NCI-H187 (cell line): ENCODE measurements around the gene ZNF853.
"Not testable (repeated sequence)": the region's sequence is repeated elsewhere in the genome, so short reads cannot be mapped to it uniquely, and the experiment has no call there.

Experiments
- DNase-seq, 2 experiments: peaks; one replicate each; lab custom pipeline; 2025; lab: John Stamatoyannopoulos, UW

The ZNF853 gene

DNA sequence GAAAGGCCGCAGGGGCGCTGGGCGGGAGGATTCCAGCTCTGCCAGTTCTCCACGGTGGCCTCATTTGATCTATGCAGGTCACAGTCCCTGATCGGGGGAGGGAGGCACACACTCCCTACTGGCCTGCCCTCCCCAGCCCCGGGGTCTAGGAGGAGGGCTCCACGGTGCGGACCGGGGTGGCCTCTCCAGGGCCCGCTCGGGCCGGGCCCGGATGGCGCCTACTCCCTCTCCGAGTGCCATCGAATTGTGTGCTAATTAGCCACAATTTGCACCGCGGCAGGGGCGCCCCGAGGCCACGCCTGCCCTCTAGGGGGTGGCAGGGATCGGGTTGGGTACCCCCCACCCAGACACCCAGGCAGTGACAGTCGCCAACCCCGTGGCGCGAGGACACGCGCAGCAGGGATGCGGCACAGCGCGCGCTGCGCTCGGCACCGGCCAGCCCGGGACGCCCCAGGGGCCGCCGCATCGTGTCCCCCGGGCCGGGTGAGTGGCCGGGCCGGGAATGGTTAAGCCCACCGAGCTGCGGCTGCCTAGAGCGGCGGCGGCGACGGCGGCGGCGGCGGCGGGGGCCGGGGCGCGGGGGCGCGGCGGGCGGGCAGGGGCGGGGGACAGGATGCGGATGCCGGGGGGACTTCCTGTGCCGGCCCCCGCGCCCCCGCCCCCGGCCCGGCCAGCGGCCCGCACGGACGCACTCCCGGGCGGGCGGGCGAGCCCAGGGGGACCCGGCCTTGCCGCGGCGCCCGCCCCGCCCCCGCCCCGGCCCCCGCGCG, at the start of gene ZNF853:
Gene ZNF853 (plus strand): TSS at position 658 of the 770 bp plus-strand sequence. CDS start 565 bp downstream, outside the sequence.
- no peak for DNase-seq

DNA sequence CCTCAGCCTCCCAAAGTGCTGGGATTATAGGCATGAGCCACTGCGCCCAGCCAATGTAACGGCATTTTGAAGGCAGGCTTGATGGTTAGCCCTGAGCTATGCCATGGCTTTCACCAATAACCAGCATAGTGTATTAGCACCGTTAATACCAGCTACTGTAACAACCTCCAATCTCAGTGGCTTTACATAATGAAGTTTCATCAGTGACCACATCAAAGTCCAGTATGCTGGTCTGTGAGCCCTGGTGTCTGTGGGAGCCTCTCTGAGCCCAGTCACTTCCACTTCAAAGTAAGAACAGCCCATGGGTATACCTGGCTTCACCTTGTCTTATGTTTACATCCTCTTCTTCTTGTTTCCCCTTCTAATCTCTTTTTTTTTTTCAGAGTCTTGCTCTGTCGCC, 49.8 kb upstream of the ZNF853 start:
- no peak for DNase-seq

DNA sequence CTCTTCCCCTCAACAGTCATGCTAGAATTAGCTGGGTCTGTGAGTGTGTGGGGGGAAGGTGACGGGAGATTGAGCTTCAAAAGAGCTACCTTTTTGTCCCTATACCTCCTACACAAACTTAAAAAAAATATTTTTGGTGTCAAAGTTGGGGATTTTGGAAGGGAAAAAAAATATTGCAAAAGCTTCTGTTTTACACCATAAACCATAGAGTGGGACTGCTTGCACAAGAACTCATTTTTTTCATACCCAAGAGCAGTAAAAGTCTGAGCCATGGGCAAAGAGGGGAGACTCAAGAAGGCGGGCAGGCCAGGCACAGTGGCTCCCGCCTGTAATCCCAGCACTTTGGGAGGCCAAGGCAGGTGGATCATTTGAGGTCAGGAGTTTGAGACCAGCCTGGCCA, 47.5 kb upstream of the ZNF853 start:
- no peak for DNase-seq

DNA sequence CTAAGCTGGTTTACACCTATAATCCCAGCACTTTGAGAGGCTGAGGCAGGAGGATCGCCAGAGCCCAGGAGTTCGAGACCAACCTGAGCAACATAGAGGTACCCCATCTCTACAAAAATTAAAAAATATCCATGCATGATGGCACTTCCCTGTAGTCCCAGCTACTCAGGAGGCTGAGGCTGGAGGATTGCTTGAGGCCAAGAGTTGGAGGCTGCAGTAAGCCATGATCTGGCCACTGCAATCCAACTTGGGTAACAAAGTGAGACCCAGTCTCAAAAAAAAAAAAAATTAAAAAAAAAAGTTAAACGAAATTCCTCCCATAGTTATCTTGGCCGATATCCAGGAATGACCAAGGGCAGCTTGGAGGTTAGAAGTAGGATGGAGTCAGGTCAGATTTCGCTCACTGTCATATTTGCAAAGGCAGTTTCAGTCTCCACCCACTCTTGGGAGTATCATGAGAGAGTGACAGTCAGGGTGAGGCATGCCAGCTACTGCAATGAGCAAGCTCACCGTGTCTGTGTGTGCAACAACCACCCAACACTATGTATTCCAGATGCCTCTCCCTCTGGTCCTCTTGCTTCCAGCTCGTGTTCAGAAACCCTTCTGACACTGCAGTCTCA, 44.1 kb upstream of the ZNF853 start:
- DNase-seq, result no peak

DNA sequence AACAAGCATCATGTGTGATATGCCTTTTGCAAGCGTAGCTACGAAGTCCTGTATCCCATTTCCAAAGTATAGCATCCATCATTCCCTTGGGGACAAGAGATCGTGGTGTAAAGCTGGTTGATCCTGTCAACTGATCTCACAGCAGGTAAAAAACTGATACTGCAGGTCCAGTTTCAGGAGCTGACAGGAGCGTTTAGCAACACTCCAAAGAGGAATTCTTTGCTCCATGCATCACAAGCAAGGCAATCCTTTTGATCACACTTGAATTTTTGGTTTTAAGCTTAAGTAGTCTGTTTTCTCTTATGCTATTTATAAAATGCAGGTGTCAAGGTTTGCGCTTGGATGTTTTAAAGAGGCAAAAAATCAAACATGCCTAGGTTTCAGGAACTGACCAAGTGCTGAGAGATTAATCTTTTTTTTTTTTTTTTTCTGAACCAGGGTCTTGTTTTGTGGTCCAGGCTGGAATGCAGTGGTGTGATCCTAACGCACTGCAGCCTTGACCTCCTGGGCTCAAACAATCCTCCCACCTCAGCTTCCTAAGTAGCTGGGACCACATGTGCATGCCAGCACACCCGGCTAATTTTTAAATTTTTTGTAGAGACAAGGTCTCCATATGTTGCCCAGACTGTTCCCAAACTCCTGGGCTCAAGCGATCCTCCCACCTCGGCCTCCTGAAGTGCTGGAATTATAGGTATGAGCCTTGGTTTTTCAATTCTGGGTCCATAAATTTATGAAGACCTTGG, 40.0 kb upstream of the ZNF853 start:
- DNase-seq, result no peak

DNA sequence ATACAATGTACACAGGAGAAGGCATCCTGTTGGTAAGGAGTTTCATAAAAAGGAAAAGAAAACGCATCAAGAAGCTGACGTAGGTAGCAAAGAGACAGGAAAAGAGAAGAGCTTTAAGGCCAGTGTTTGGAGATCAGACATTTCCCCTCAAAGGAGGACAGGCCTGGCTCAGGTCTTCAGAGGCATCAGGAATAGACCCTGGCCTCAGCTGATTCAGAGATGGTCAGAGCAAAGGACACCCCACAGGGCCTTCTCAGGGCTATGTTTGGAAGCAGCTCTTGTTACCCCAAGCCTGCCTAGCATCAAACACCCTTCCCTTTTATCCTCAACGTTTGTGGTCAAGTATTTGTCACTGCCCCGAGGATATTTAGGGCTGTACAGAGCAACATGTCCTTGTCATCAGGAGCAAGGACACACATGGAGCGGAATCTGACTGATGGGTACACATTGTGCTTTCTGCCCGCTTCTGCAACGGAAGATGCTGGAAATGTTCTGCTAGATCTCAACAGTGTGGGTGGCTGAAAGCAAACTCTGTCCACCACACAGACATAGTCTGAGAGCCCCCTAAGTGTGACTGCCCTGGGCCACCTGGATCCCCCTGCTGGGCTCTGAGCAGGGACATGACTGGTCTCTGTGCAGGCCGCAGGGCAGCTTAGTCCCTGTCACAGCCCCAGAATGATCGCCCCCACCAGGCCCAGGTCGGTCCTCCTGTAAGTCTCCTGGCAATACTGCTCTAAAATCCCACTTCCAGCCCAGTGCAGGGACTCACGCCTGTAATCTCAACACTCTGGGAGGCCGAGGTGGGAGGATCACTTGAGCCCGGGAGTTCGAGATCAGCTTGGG, 39.2 kb upstream of the ZNF853 start:
- DNase-seq, result no peak

DNA sequence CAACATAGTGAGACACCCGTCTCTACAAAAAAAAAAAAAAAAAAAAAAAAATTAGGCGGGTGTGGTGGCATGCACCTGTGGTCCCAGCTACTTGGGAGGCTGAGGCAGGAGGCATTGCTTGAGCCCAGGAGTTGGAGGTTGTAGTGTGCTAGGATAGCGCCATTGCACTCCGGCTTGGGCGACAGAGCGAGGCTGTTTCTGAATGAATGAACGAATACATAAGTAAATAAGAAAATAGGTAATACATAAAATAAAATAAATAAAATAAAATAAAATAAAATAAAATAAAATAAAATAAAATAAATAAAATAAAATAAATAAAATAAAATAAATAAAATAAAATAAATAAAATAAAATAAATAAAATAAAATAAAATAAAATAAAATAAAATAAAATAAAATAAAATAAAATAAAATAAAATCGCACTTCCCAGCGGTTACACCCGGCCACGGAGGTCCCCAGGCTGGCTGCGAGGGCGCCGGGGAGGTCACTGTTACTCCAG, 38.5 kb upstream of the ZNF853 start:
- not testable (repeated sequence) for DNase-seq

DNA sequence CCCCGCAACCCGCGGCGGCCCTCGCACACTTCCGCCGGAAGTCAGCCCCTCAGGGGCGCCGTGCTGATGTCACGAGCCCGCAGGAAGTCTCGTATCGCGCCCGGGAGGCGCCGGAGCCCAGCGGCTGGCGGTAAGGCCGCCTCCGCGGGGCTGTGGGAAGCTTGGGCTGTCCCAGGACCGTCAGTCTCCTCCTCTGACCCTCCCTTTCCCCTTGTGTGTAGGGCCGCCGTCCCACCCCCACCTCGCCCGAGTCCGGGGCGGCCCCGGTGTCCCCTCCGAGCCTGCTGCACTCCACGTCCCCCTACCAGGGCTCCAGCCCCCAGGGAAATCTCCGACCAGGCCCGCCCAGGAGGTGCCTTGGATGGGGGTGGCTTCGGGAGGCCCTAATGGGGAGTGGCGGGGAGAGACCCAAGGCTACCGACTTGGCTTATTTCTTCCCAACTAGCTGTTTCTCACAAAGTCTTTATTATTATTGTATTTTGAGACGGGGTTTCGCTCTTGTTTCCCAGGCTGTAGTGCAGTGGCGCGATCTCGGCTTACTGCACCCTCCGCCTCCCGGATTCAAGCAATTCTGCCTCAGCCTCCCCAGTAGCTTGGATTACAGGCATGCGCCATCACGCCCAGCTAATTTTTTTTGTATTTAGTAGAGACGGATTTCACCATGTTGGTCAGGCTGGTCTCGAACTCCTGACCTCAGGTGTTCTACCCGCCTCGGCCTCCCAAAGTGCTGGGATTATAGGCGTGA, 37.9 kb upstream of the ZNF853 start, which contains the start of gene ZDHHC4:
Gene ZDHHC4 (plus strand): TSS at position 86 of the 745 bp plus-strand sequence. CDS start 3,108 bp downstream, outside the sequence.
- DNase-seq, result peak; percentile 52 to 73

DNA sequence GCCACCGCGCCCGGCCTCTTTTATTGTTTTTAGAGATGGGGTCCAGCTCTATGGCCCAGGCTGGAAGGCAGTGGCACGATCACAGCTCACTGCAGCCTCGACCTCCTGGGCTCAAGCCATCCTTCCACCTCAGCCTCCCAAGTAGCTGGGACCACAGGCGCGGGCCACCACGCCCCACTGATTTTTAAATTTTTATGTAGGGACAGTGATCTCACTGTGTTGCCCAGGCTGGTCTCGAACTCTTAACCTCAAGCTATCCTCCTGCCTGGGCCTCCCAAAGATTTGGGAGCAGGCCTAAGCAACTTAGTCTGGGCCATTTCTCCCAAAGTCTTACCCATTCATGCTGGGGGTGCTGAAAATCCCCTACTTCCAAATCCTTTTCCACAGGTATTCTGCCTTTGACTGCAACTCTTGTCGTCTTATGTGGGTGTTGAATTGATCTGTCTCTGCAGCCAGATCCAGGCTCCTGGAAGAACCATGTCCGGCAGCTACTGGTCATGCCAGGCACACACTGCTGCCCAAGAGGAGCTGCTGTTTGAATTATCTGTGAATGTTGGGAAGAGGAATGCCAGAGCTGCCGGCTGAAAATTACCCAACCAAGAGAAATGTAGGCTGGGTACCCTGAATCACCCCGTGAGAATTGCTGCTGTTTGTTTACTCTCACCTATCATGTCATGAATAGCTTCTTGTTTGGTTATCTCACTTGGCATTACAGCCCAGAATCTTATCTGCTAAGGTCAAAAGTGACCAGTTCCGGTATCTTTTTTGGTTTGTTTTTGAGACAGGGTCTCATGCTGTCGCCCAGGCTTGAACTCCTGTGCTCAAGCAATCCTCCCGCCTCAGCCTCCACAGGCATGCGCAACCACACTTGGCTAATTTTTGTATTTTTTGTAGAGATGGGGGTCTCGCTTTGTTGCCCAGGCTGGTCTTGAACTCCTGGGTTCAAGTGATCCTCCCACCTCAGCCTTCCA, 37.0 kb upstream of the ZNF853 start:
- DNase-seq, result no peak

DNA sequence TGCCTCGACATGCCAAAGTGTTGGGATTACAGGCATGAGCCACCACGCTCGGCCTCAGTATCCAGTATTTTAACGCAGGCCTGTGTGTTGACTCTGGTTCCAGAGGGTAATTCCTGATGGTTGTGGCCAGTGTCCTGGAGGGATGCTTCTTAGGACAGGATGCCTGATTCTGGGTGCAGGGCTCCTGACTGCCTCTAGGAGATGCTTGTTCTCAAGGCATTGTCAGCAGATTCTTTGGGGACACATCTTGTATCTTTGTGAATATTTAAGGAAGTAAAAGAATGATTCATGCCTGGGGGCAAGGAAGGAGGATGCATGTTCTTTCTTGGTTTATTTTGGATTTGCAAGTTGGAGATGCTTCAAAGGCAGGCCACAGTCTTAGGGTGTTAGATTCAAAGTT, 36.0 kb upstream of the ZNF853 start:
- no peak for DNase-seq

DNA sequence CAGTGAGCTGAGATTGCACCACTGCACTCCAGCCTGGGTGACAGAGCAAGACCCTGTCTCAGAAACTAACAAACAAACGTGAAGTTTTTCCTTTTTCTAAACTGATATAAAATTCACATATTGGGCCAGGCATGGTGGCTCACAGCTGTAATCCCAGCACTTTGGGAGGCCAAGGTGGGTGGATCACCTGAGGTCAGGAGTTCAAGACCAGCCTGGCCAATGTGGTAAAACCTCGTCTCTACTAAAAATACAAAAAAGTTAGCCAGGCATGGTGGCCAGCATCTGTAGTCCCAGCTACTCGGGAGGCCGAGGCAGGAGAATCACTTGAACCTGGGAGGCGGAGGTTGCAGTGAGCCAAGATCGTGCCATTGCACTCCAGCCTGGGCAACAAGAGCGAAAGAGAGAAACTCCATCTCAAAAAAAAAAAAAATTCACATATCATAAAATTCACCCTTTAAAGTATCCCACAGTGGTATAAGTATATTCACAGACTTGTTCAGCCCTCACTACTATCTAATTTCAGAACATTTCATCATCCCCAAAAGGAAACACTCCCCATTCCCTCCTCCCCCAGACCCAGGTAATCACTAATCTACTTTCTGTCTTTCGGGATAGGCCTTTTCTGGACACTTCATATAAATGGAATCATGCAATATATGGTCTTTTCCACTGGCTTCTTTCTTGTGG, 29.5 kb upstream of the ZNF853 start:
- DNase-seq, result not testable (repeated sequence)

DNA sequence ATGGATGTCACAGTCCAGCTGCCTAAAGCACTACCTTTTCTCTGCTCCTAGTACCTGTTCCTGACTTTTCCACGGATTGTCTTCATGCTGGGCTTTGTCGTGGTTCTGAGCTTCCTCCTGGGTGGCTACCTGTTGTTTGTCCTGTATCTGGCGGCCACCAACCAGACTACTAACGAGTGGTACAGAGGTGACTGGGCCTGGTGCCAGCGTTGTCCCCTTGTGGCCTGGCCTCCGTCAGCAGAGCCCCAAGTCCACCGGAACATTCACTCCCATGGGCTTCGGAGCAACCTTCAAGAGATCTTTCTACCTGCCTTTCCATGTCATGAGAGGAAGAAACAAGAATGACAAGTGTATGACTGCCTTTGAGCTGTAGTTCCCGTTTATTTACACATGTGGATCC, 26.8 kb upstream of the ZNF853 start:
- DNase-seq, result no peak

DNA sequence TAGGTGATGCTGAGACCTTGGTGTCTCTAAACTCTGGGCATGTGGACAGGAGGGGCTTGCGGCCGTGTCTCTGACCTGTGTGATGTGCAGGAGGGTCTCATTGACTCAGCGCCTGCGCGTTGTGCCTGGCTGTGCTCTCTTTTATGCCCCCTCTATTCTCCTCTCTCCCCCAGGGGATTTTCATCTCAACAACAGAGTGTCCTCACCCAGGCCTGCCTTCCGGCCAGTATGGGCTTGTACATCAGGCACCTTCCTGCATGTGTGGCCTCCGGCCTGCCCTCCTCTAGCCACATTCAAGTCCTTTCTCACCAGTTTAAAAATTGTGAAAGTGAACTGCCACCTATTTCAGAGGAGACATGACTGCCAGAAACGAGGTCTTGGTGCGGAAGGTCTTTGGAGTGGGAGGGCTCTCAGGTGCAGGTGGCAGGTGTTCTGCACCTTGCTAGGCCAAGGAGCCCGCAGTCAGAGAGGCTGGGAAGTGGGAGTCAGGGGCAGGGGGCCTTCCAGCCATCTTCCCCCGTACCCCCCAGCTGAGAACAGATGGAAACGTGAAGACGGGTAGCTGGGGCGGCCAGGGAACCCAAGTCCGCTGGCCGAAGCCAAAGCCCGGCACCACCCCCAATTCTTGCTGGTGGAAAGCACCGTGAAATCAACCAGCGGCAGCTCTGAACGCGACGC, 26.1 kb upstream of the ZNF853 start:
- DNase-seq, result no peak

DNA sequence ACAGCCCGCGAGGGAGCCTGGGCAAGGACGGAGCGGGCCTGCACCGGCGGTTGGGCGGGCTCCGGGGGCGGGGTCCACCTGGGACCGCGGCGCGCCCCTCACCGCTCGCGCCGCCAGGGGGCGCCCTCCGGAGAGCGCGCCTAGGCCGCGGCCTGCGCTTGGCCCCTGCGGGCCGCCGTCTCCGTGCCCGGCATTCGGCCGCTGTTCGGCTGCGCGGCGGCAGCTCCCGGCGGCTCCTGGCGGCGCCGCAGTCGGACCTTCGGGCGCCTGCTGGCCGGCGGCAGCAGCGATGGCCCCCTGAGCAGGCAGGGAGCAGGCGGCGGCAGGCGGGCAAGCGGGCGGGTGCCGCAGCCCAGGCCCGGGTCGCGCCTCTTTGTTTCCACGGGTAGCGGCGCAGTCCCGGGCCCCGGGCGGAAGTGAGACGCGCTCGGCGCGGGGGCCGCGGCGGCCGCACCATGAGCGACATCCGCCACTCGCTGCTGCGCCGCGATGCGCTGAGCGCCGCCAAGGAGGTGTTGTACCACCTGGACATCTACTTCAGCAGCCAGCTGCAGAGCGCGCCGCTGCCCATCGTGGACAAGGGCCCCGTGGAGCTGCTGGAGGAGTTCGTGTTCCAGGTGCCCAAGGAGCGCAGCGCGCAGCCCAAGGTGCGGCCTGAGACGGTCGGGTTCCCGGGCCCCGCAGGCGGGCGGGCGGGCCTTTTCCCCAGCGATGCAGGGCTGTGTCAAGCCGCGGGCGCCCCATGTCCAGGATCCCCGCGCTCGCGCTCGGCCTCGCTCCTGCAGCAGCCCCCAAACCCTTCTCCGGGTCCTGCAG, 25.4 kb upstream of the ZNF853 start, which contains the start of gene INTS15:
Gene INTS15 (plus strand): TSS at position 193 of the 816 bp plus-strand sequence. CDS start 263 bp downstream, at position 456.
- DNase-seq, result peak; percentile 61 to 66

DNA sequence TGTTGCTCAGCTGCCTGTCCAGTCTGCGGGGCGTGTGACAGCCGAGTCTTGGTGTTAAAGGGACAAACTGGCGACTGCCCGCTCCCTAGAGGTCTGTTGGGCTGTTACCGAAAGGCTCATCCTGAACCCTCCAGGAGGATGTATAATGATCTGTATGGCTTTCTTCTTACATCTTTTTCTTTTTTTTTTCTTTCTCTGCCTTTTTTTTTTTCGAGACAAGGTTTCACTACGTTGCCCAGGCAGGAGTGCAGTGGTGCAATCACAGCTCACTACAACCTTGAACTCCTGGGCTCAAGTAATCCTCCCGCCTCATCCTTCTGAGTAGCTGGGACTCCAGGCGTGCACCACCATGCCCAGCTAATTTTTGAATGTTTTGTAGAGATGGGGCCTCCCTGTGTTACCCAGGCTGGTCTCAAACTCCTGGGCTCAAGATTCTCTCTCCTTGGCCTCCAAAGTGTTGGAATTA, 24.7 kb upstream of the ZNF853 start:
- no peak for DNase-seq

DNA sequence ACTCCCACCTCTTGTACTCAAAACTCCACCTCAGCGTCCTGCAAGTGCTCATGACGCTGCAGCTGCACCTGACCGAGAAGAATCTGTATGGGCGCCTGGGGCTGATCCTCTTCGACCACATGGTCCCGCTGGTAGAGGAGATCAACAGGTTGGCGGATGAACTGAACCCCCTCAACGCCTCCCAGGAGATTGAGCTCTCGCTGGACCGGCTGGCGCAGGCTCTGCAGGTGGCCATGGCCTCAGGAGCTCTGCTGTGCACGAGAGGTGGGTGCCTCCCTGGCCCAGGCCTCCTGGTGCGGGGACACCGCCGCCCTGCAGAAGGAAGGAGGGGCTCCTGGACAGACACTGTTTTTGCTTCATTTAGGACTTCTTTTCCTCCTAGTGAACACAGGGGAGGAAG, 15.3 kb upstream of the ZNF853 start:
- no peak for DNase-seq

DNA sequence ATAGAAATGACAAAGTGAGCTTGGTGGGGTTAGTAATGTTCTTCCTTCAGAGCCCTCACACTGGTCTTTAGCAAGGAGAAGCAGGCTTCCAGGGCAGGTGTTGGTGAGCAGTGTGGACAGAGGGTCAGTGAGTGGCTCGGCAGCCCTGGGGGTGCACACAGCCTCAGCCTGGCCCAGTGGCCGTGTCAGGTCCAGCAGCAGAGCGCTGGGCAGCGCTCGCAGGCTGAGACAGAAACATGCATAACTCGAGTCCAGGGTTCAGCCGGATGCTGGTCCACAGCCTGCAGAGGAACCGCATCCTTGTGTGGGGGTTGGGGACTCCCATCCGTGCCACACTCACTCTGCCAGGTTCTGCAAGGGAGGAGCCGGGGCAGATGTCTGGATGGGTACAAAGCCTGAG, 11.0 kb upstream of the ZNF853 start:
- DNase-seq, result no peak
